H1 (cell line): ENCODE data around the gene ZBTB47.

ENCODE experiments used
- CHD2 ChIP-seq: IDR thresholded peaks from 2 replicates; pipeline ENCODE4 v1.6.1; 2012; ENCODE audit warnings: low read length, improper control_type of control experiment
- CREB1 ChIP-seq: IDR thresholded peaks from 2 replicates; pipeline ENCODE4 v1.6.1; 2012; ENCODE audit warnings: inconsistent platforms
- EZH2 ChIP-seq: fragments of 200-600 bp; sonication (generic); IDR thresholded peaks from 2 replicates; pipeline ENCODE4 v1.7.1; 2012; ENCODE audit warnings: low read depth, mild to moderate bottlenecking, moderate library complexity, low read length, inconsistent platforms; ENCODE audit not compliant: severe bottlenecking
- GABPA ChIP-seq: IDR thresholded peaks from 2 replicates; pipeline ENCODE4 v1.6.1; 2011; ENCODE audit warnings: mild to moderate bottlenecking, low read length, moderate library complexity, borderline replicate concordance; ENCODE audit not compliant: insufficient read depth
- HDAC6 ChIP-seq: IDR thresholded peaks from one replicate; pipeline ENCODE4 v1.7.1; 2012; ENCODE audit warnings: low read depth, mild to moderate bottlenecking, inconsistent platforms, low read length, moderate library complexity
- MAX ChIP-seq: IDR thresholded peaks from 2 replicates; pipeline ENCODE4 v1.6.1; 2012; ENCODE audit warnings: inconsistent platforms
- POLR2A ChIP-seq, 2 experiments: IDR thresholded peaks; 1 replicate in 1 of 2; 2 replicates in 1 of 2; pipeline ENCODE4 v1.6.1; 2011; ENCODE audit warnings: low read depth in 2 of 2, low read length in 2 of 2, mild to moderate bottlenecking in 2 of 2; ENCODE audit errors: control extremely low read depth in 1 of 2
- POLR2AphosphoS5 ChIP-seq: IDR thresholded peaks from 2 replicates; pipeline ENCODE4 v1.6.1; 2011; ENCODE audit warnings: low read depth, low read length
- RAD21 ChIP-seq, 2 experiments: IDR thresholded peaks in 1 of 2; conservative IDR thresholded peaks in 1 of 2; 2 replicates each; pipeline ENCODE4 v1.6.1; 2011; ENCODE audit warnings: low read depth in 2 of 2, low read length in 2 of 2, improper control_type of control experiment in 1 of 2, inconsistent platforms in 1 of 2, mild to moderate bottlenecking in 1 of 2, moderate library complexity in 1 of 2
- RXRA ChIP-seq: IDR thresholded peaks from 2 replicates; pipeline ENCODE4 v1.6.1; 2011; ENCODE audit warnings: low read depth, mild to moderate bottlenecking, low read length, moderate library complexity; ENCODE audit not compliant: insufficient read depth
- TAF1 ChIP-seq: IDR thresholded peaks from 2 replicates; pipeline ENCODE4 v1.6.1; 2011; ENCODE audit warnings: mild to moderate bottlenecking, low read depth, low read length
- TCF12 ChIP-seq: IDR thresholded peaks from 2 replicates; pipeline ENCODE4 v1.6.1; 2011; ENCODE audit warnings: low read depth, mild to moderate bottlenecking, low read length
- ZNF274 ChIP-seq: IDR thresholded peaks from 2 replicates; pipeline ENCODE4 v1.7.0; 2012; ENCODE audit warnings: low read length, borderline replicate concordance; ENCODE audit errors: extremely low read depth
- TF ChIP-seq, protein P1 (sequence below), 3 experiments: IDR thresholded peaks; 1 replicate in 2 of 3; 2 replicates in 1 of 3; pipeline versions ENCODE4 v1.5.1 to v1.6.1; 2011; ENCODE audit warnings: low read length in 3 of 3, mild to moderate bottlenecking in 3 of 3, inconsistent platforms in 2 of 3, low read depth in 1 of 3, moderate library complexity in 1 of 3; ENCODE audit not compliant: insufficient read depth in 1 of 3; ENCODE audit errors: control extremely low read depth in 1 of 3

DNA sequence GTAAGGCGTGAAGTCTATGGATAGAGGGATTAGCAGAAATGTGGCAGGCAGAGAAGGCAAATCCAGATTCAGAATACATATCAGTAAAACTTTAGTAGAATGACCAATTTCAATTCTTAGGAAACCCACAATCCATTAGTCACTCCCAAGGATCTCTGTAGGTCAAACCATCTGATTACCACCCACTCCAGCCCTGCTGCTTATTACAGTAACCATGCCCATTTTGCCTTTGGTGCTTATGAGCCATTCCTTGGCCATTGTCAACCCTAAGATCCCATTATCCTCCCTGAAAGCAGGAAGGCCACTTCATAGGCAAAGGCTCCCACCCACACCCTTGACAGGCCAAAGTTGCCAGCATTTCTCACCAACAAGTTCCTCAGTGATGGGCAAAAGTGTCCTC, 26.8 kb downstream of the ZBTB47 start:
- TF ChIP-seq GABPA (no peak), RAD21 (IDR thresholded peaks at IDR 0.05 in 1 of 2, conservative IDR thresholded peaks at IDR 0.05 in 1 of 2; ENCODE audit: low read depth in 2 of 2, low read length in 2 of 2) (no peak), ZNF274 (no peak), POLR2A (IDR thresholded peaks at IDR 0.05; ENCODE audit: control extremely low read depth in 1 of 2, low read depth in 2 of 2, low read length in 2 of 2) (no peak), RXRA (no peak), HDAC6 (no peak), TAF1 (no peak), POLR2AphosphoS5 (no peak), TCF12 (no peak), MAX (no peak), CREB1 (no peak), EZH2 (no peak), CHD2 (no peak)
- TF ChIP-seq, protein P1, sequence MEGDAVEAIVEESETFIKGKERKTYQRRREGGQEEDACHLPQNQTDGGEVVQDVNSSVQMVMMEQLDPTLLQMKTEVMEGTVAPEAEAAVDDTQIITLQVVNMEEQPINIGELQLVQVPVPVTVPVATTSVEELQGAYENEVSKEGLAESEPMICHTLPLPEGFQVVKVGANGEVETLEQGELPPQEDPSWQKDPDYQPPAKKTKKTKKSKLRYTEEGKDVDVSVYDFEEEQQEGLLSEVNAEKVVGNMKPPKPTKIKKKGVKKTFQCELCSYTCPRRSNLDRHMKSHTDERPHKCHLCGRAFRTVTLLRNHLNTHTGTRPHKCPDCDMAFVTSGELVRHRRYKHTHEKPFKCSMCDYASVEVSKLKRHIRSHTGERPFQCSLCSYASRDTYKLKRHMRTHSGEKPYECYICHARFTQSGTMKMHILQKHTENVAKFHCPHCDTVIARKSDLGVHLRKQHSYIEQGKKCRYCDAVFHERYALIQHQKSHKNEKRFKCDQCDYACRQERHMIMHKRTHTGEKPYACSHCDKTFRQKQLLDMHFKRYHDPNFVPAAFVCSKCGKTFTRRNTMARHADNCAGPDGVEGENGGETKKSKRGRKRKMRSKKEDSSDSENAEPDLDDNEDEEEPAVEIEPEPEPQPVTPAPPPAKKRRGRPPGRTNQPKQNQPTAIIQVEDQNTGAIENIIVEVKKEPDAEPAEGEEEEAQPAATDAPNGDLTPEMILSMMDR (IDR thresholded peaks at IDR 0.05; ENCODE audit: control extremely low read depth in 1 of 3, insufficient read depth in 1 of 3, low read depth in 1 of 3, low read length in 3 of 3): no peak
